Measurements from ENCODE around the gene MFNG. TPM values are rescaled to one million over a fixed set of nuclear protein-coding genes. Genes with fewer than 3 reads are reported as not detected.

MFNG gene
- total and polyA plus RNA-seq, 2 donors (not counting 1 experiment from before 2014, with no cell fraction given), result 95.9 to 125 TPM

DNA sequence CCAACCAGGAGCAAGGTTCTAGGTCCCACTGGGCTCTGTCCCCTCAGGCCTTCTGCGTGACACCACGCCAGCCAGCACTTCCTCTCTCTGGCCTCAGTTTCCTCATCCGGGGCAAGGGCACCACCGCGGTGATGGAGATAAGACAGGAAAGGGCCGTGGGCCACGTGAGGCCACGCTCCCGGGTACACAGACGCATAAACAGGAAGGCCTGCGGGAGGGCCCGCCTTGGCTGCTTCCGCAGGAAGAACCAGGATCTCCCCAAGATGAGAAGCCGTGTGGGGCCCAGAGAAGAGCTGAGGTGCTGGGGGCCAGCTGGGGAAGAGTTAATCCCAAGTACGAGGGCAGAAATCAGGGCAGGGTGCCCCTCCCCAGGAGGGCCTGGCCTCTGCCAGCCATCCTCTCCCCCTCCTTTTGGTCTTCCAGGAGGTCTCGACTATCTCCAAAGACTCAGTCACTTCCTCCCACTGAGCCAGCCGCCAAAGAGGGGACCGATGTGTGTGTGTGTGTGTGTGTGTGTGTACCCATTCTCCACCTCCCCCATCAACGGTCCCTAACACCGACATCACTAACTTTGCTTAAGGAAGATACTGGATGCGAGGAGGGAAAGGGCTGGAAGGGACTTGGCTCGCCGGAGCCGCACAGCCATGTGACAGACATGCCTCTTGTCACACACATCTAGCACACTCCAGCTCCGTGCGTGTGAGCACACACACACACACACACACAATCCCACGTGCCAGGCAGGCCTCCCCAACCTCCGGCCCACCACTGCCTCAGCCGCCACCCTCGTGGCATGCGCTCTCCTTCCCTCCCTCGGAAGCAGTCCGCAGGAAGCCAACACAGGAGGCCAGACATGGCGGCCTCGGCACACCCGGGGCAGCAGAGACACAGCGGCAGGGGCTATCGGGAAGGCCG, 1.4 kb downstream of the MFNG start:
- Histone ChIP-seq H2AFZ (ENCODE audit: insufficient read depth, low read depth, low read length, poor library complexity, severe bottlenecking) (peak overlapping the region; percentile 71), H3K9me3 (ENCODE audit: control extremely low read depth in 1 of 3, control insufficient read depth in 2 of 3, insufficient read depth in 1 of 3, low read length in 2 of 3) (no peaks in the 10 kb centered on the region), H3K36me3 (replicated peaks in 1 of 2; ENCODE audit: control extremely low read depth in 1 of 2, control insufficient read depth in 1 of 2, extremely low read depth in 1 of 2, insufficient read depth in 2 of 2, low read length in 1 of 2) (peaks cover 0 to 26% of the 10 kb centered on the region in 2 experiments), H4K20me1 (ENCODE audit: control insufficient read depth, insufficient read depth, low read length, poor library complexity, severe bottlenecking) (peaks cover 47% of the 10 kb centered on the region), H3K79me2 (ENCODE audit: control insufficient read depth, insufficient read depth, low read length) (peaks cover 97% of the 10 kb centered on the region), H3K4me3 (ENCODE audit: control extremely low read depth in 1 of 5, extremely low read depth in 1 of 5, insufficient read depth in 1 of 5, low read depth in 2 of 5, low read length in 4 of 5) (peak overlapping the region; percentile 30 to 91 (median 80)), H3K9ac (ENCODE audit: low read length) (peak overlapping the region; percentile 83), H3K27me3 (replicated peaks in 1 of 4; ENCODE audit: control extremely low read depth in 1 of 4, control insufficient read depth in 3 of 4, insufficient read depth in 4 of 4, low read length in 3 of 4) (no peaks in the 10 kb centered on the region), H3K27ac (ENCODE audit: low read length in 2 of 2) (peak overlapping the region; percentile 70 to 93), H3K4me1 (ENCODE audit: control insufficient read depth in 2 of 2, insufficient read depth in 2 of 2, low read length in 2 of 2) (peaks cover 24 to 47% of the 10 kb centered on the region in 2 donors), H3K4me2 (replicated peaks; ENCODE audit: low read depth, low read length, poor library complexity, severe bottlenecking) (peak overlapping the region; percentile 99)
- Mint-ChIP-seq H3K27me3 (no peaks in the 10 kb centered on the region), H3K4me3 (peak overlapping the region; percentile 98), H3K27ac (peak overlapping the region; percentile 98), H3K4me1 (peaks cover 54% of the 10 kb centered on the region), H3K9me3 (ENCODE audit: insufficient read depth) (no peaks in the 10 kb centered on the region)
- DNase-seq (peak; percentile 84), ATAC-seq (ENCODE audit: low read depth) (peak; percentile 54)
- CTCF ChIA-PET, result interaction anchor here (0.5 to 3.2 kb wide), 7 partner anchors 13 to 168 kb away, joined by 3 to 34 read pairs (median 9); no protein-coding TSS in a partner anchor
- intact Hi-C loops (cut with micrococcal nuclease), result loop anchor here (10.0 kb wide), 1 partner anchor 710 kb away; the partner anchor contains the start of gene IFT27
- WGBS (ENCODE audit: insufficient coverage), result under 1% methylated on average over 32 of the region's 39 CpGs
- POLR2A ChIA-PET, result interaction anchor here (0.5 to 1.5 kb wide), 5 partner anchors 29 to 1657 kb away, joined by 3 to 10 read pairs (median 4); partner anchors contain the start of gene GGA1
- TF ChIP-seq EZH2 (IDR thresholded peaks at IDR 0.05; ENCODE audit: borderline replicate concordance, insufficient read depth, low read depth, low read length, poor library complexity, severe bottlenecking), result no peak
- TF ChIP-seq, protein P1, sequence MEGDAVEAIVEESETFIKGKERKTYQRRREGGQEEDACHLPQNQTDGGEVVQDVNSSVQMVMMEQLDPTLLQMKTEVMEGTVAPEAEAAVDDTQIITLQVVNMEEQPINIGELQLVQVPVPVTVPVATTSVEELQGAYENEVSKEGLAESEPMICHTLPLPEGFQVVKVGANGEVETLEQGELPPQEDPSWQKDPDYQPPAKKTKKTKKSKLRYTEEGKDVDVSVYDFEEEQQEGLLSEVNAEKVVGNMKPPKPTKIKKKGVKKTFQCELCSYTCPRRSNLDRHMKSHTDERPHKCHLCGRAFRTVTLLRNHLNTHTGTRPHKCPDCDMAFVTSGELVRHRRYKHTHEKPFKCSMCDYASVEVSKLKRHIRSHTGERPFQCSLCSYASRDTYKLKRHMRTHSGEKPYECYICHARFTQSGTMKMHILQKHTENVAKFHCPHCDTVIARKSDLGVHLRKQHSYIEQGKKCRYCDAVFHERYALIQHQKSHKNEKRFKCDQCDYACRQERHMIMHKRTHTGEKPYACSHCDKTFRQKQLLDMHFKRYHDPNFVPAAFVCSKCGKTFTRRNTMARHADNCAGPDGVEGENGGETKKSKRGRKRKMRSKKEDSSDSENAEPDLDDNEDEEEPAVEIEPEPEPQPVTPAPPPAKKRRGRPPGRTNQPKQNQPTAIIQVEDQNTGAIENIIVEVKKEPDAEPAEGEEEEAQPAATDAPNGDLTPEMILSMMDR (IDR thresholded peaks at IDR 0.05), result no peak

Data from B cell (primary cell).